GM10847 (cell line): ENCODE measurements around the gene CELF4.

ENCODE experiments used
- POLR2A ChIP-seq: IDR thresholded peaks from 2 replicates; pipeline ENCODE4 v1.6.1; 2011; ENCODE audit not compliant: insufficient read length; ENCODE audit errors: extremely low read depth

Gene CELF4

DNA sequence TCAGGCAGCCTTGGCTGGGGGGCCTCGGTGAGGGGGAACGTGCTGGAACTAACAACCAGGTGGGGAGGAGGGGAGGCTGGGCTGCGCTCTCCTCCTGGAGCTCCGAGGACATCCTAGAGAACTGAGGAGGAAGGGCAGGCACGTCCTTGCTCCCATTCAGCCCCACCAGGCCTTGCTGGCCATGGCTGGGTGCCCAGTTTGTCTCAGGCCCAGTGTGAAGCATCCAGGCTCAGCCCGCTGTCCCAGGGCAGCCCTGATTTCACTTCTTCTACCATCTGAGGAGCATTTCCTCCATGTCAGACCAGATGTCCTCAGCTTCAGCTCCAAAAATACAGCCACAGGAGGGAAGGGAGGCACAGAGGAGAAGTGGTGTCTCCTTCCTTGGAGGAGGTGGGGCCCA lies 125.4 kb downstream of the CELF4 start:
- no peak for TF ChIP-seq POLR2A

DNA sequence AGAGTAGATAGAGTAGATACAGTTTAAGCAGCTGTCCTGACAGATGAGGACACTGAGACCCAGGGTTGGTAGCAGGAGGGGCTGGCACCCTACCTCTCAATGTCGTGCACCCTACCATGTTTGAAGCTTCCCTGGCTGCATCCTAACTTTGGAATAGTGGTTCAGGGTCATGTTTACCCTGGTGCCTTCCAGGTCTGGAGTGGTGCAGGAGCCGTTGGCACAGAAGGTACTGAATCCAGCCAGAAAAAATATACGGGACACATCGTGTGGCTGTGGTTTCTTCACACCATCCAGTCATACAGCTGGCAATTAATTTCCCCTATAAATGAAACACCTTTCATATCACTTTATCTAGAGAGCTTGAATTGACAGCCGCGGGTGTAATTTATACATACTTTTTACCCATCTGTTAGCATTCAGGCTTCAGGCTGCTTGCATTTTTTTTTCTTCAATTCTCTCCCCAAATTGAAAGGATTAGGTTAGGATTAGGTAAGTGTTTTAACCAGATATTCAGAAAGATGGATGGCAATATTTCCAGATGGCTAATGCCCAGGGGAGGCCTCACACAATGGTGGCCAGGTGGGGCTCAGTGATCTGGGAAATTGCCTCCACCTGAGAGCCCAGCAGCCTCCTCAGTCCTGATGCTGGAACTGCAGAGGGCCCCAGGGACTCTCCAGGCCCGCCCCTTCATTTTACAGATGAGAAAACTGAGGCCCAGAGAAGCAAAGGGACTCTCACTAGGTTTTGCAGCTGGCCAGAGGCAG lies 127.0 kb downstream of the CELF4 start:
- TF ChIP-seq POLR2A = no peak

GRCh38 chr18:37435996-37436395 lies 129.6 kb downstream of the CELF4 start:
- no peak for TF ChIP-seq POLR2A

GRCh38 chr18:37435150-37435867 lies 130.3 kb downstream of the CELF4 start:
- no peak for TF ChIP-seq POLR2A

DNA sequence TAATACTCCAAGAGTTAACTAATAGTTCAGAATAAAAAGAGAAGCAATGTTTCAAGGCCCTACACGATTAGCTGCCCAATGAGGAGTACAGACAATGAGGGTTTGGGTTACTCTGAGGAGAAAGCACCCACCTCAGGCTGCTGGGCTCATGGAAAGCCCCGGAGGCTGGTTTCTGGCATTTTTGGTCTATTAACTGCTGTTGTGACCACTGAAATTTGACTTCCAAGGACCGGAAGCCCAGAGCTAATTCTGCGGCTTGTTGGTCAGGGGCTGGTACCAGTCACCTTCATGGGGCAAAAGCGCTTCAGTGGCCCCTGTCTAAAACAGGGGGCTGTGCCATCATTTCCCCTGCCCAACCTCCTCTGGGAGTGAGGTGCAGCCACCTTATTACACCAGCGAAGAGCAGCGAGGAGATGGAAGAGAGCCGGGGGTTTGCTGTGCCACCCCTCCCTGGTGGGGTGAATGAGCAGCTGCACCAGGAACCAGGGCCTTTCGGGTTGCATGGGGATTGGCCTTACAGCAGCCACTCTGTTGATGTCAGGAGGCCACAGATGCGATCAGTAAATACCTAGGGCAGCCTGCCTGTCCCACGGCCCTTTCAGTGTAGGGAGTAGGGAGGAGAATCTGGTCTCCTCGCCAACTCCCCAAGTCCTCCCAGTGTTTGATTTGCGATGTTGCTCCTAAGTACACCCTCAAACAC lies 131.3 kb downstream of the CELF4 start:
- no peak for TF ChIP-seq POLR2A

- TF ChIP-seq POLR2A = no peak
Observed at GRCh38 chr18:37432436-37433195, 133.0 kb downstream of the CELF4 start.

GRCh38 chr18:37430357-37431076 lies 135.1 kb downstream of the CELF4 start:
- TF ChIP-seq POLR2A = no peak

DNA sequence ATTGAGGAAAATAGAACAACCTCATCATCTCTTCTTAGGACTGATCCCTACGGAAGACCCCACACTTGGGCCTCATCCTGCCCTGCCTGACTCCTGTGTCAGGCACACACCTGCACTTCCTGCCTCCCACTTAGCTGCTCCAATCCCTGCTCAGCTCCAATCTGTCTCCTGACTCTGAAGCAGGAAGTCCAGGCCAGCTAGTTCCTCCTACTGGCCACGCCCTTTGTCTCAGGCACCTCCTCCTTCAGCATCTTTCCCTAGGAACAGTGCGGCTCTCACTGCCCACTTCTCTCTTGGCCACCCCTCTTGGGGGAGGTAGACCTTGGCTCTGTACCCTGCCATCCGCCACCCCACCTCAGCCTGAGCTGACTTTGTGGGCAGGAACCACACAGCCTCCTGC lies 135.8 kb downstream of the CELF4 start:
- TF ChIP-seq POLR2A = no peak

- no peak for TF ChIP-seq POLR2A
Observed at GRCh38 chr18:37428288-37428974, 137.2 kb downstream of the CELF4 start.

GRCh38 chr18:37426586-37426985 lies 139.0 kb downstream of the CELF4 start:
- no peak for TF ChIP-seq POLR2A

- TF ChIP-seq POLR2A = no peak
Observed at GRCh38 chr18:37425222-37425621, 140.4 kb downstream of the CELF4 start.

DNA sequence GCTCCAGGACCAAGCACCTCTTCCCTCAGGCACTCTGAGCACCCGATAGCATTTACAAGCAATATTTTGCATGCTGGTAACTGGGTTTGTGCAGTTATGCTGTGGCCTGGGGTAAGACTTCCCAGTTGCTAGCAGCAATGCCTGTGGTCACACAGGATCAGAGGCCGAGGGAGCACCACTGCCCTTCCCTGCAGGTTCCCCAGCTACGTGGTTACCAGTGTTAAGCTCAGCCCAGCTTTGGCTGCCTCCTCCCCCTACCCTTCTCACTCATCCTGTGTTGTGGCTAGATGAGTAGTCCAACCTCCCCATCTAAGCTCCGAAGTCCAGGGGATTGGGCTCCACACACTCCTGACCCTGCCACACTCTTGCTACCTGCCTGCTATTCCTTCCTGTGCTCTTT lies 141.1 kb downstream of the CELF4 start:
- no peak for TF ChIP-seq POLR2A

GRCh38 chr18:37422596-37422995 lies 143.0 kb downstream of the CELF4 start:
- TF ChIP-seq POLR2A = no peak

DNA sequence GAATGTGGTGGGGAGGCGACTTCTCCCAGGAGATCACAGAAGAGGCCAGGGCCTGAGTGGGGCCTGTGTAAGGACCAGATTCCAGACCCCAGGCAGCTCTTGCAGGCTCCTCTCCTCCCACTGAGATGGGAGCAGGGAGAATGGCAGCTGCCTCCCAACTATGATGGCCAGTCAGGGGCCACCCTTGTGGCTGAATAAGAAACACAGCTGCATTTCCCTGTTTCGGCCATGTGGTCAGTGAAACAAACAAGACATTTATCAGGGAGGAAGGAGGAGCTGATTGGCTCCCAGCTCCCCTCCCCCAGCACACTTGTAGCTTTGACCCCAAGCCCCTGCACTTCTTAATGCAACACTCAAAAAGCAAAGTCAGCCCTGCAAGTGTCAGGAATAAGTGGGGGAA lies 143.5 kb downstream of the CELF4 start:
- no peak for TF ChIP-seq POLR2A
